ENCODE data around the gene BAG3. TPM values are rescaled to one million over a fixed set of nuclear protein-coding genes. Genes with fewer than 3 reads are reported as not detected.

Gene BAG3
- total RNA-seq, 1 donor from 2014 or later = 2.3 TPM

GRCh38 chr10:119608316-119609155 lies 42.6 kb upstream of the BAG3 start:
- Mint-ChIP-seq H3K36me3 (no peaks in the 10 kb centered on the region), H3K27me3 (ENCODE audit: insufficient read depth, low read depth) (peaks cover 4% of the 10 kb centered on the region), H3K9me3 (peaks cover 8% of the 10 kb centered on the region), H3K4me1 (peaks cover 8% of the 10 kb centered on the region), H3K27ac (no peak overlapping the region), H3K4me3 (peak overlapping the region; percentile 18)
- H3K79me2 ChIP-seq (ENCODE audit: low read depth) = no peaks in the 10 kb centered on the region
- H3K9ac ChIP-seq = no peak overlapping the region
- H3K4me2 ChIP-seq = peak overlapping the region; percentile 39
- H2AFZ ChIP-seq (replicated peaks) = peak overlapping the region; percentile 87
- no peaks in the 10 kb centered on the region for H3F3A ChIP-seq (ENCODE audit: low read depth)
- H3K4me3 ChIP-seq = no peak overlapping the region
- no peaks in the 10 kb centered on the region for H3K9me3 ChIP-seq (ENCODE audit: low read depth)
- no peaks in the 10 kb centered on the region for H3K36me3 ChIP-seq
- DNase-seq (ENCODE audit: low spot score) = peak; percentile 63
- no peaks in the 10 kb centered on the region for H4K20me1 ChIP-seq (ENCODE audit: low read depth)
- H3K27me3 ChIP-seq = no peaks in the 10 kb centered on the region
- no peaks in the 10 kb centered on the region for H3K4me1 ChIP-seq
- TF ChIP-seq EZH2 (IDR thresholded peaks at IDR 0.05) (no peak), EZH2phosphoT487 (IDR thresholded peaks at IDR 0.05) (no peak), CTCF (IDR thresholded peaks at IDR 0.05) (peak; percentile 66)
- H3K27ac ChIP-seq = no peak overlapping the region

- Histone ChIP-seq H4K20me1 (ENCODE audit: low read depth) (no peaks in the 10 kb centered on the region), H3K4me2 (no peak overlapping the region), H3K4me3 (no peak overlapping the region), H3K79me2 (ENCODE audit: low read depth) (no peaks in the 10 kb centered on the region), H3K9me3 (ENCODE audit: low read depth) (no peaks in the 10 kb centered on the region), H3K27me3 (no peaks in the 10 kb centered on the region), H3F3A (ENCODE audit: low read depth) (no peaks in the 10 kb centered on the region), H3K9ac (no peak overlapping the region), H3K27ac (no peak overlapping the region), H3K4me1 (no peaks in the 10 kb centered on the region), H3K36me3 (no peaks in the 10 kb centered on the region), H2AFZ (replicated peaks) (no peak overlapping the region)
- H3K27ac Mint-ChIP-seq = no peak overlapping the region
- H3K36me3 Mint-ChIP-seq = no peaks in the 10 kb centered on the region
- peaks cover 4% of the 10 kb centered on the region for H3K27me3 Mint-ChIP-seq (ENCODE audit: insufficient read depth, low read depth)
- no peak overlapping the region for H3K4me3 Mint-ChIP-seq
- TF ChIP-seq EZH2phosphoT487 (IDR thresholded peaks at IDR 0.05) (no peak), CTCF (IDR thresholded peaks at IDR 0.05) (no peak)
- no peak for DNase-seq (ENCODE audit: low spot score)
- peaks cover 8% of the 10 kb centered on the region for H3K9me3 Mint-ChIP-seq
- peaks cover 8% of the 10 kb centered on the region for H3K4me1 Mint-ChIP-seq
These were observed 41.7 kb upstream of the BAG3 start for GRCh38 chr10:119609516-119609915.

GRCh38 chr10:119611433-119611832 lies 39.7 kb upstream of the BAG3 start:
- H3K9ac ChIP-seq = no peak overlapping the region
- H3K27ac ChIP-seq = no peak overlapping the region
- H3F3A ChIP-seq (ENCODE audit: low read depth) = no peaks in the 10 kb centered on the region
- Mint-ChIP-seq H3K4me1 (peaks cover 8% of the 10 kb centered on the region), H3K27ac (no peak overlapping the region), H3K27me3 (ENCODE audit: insufficient read depth, low read depth) (peaks cover 6% of the 10 kb centered on the region), H3K4me3 (no peak overlapping the region), H3K9me3 (peaks cover 8% of the 10 kb centered on the region), H3K36me3 (no peaks in the 10 kb centered on the region)
- H3K9me3 ChIP-seq (ENCODE audit: low read depth) = no peaks in the 10 kb centered on the region
- H4K20me1 ChIP-seq (ENCODE audit: low read depth) = no peaks in the 10 kb centered on the region
- no peak overlapping the region for H2AFZ ChIP-seq (replicated peaks)
- no peaks in the 10 kb centered on the region for H3K4me1 ChIP-seq
- no peak overlapping the region for H3K4me3 ChIP-seq
- H3K79me2 ChIP-seq (ENCODE audit: low read depth) = no peaks in the 10 kb centered on the region
- no peak overlapping the region for H3K4me2 ChIP-seq
- no peaks in the 10 kb centered on the region for H3K36me3 ChIP-seq
- TF ChIP-seq CTCF (IDR thresholded peaks at IDR 0.05) (no peak), EZH2 (IDR thresholded peaks at IDR 0.05) (no peak), EZH2phosphoT487 (IDR thresholded peaks at IDR 0.05) (no peak)
- no peak for DNase-seq (ENCODE audit: low spot score)
- H3K27me3 ChIP-seq = no peaks in the 10 kb centered on the region
